Measurements from ENCODE around the gene RPS2. TPM values are rescaled to one million over a fixed set of nuclear protein-coding genes. Genes with fewer than 3 reads are reported as not detected.
A peak's percentile ranks its signal among the peaks of the same experiment; 100 is the strongest.
"Not testable (repeated sequence)": the region's sequence is repeated elsewhere in the genome, so short reads cannot be mapped to it uniquely, and the experiment has no call there.

RPS2 gene
- total RNA-seq, 4 donors from 2014 or later, result 982 to 2,205 (median 1,458) TPM

- Histone ChIP-seq H3K4me3 (peak within 1 kb of the TSS; percentile 57 to 63), H3K4me1 (no peaks in the 10 kb centered on the region), H3K36me3 (no peaks in the 10 kb centered on the region), H3K27ac (peak within 1 kb of the TSS; percentile 67 to 81), H3K27me3 (no peaks in the 10 kb centered on the region), H3K9me3 (no peaks in the 10 kb centered on the region)
- intact Hi-C loops (cut with DNase I; ENCODE audit: low total_unique reads), result no loop called here
- peak; percentile 87 to 94 for DNase-seq
- TF ChIP-seq CTCF (IDR thresholded peaks at IDR 0.05) (peak; percentile 69 to 89 (median 76)), POLR2A (IDR thresholded peaks at IDR 0.05) (peak; percentile 90)
Observed at GRCh38 chr16:1959269-1960039, 5.2 kb downstream of the RPS2 start, which contains the start of gene NDUFB10. NDUFB10 (plus strand) TSS chr16:1959538; CDS start chr16:1959625, 87 bp downstream.

GRCh38 chr16:1958715-1959268 is 5.8 kb downstream of the RPS2 start:
- peak; percentile 39 to 46 for DNase-seq
- Histone ChIP-seq H3K9me3 (no peaks in the 10 kb centered on the region), H3K27ac (peak overlapping the region; percentile 67 to 81), H3K4me1 (no peaks in the 10 kb centered on the region), H3K27me3 (no peaks in the 10 kb centered on the region), H3K4me3 (peak overlapping the region in 1 of 2 donors; percentile 63), H3K36me3 (no peaks in the 10 kb centered on the region)
- no peak for TF ChIP-seq POLR2A (IDR thresholded peaks at IDR 0.05)
- no peak for TF ChIP-seq CTCF (IDR thresholded peaks at IDR 0.05)
- intact Hi-C loops (cut with DNase I; ENCODE audit: low total_unique reads), result no loop called here

- H3K4me3 ChIP-seq; H3K27ac ChIP-seq; H3K9me3 ChIP-seq; H3K4me1 ChIP-seq; H3K36me3 ChIP-seq; H3K27me3 ChIP-seq; intact Hi-C loops (cut with DNase I; ENCODE audit: low total_unique reads): not testable (repeated sequence)
- peak in 1 of 2 donors; percentile 22 for DNase-seq
Observed at GRCh38 chr16:1958143-1958491, 6.5 kb downstream of the RPS2 start.

GRCh38 chr16:1957434-1958142 is 7.0 kb downstream of the RPS2 start:
- H3K4me1 ChIP-seq; H3K27me3 ChIP-seq; H3K4me3 ChIP-seq; H3K27ac ChIP-seq; DNase-seq; H3K36me3 ChIP-seq; intact Hi-C loops (cut with DNase I; ENCODE audit: low total_unique reads); H3K9me3 ChIP-seq: not testable (repeated sequence)

GRCh38 chr16:1953734-1954133 is 10.9 kb downstream of the RPS2 start:
- intact Hi-C loops (cut with DNase I; ENCODE audit: low total_unique reads), result no loop called here

More at GRCh38 chr16:1953734-1954133, 10.9 kb downstream of the RPS2 start:
- Histone ChIP-seq H3K36me3 (no peaks in the 10 kb centered on the region), H3K27me3 (no peaks in the 10 kb centered on the region), H3K4me3 (no peak overlapping the region), H3K4me1 (no peaks in the 10 kb centered on the region), H3K9me3 (no peaks in the 10 kb centered on the region), H3K27ac (no peak overlapping the region)
- no peak for DNase-seq
- TF ChIP-seq POLR2A (IDR thresholded peaks at IDR 0.05) (no peak), CTCF (IDR thresholded peaks at IDR 0.05) (no peak)

Data from uterus (tissue), 4 donors.